IMR-90 (cell line): ENCODE data around the gene ADAMTS6. TPM values are rescaled to one million over a fixed set of nuclear protein-coding genes. Genes with fewer than 3 reads are reported as not detected.

Experiments
- ATAC-seq: fragments of 200-7000 bp; cut with Tn5 transposase; 2 replicates; pipeline ENCODE4 v1.9.1; 2020; ENCODE audit warnings: low read depth, mild to moderate bottlenecking, moderate library complexity
- BruUV-seq: library from RNA; stranded (reverse); fragments of 400-500 nt; replicated peaks from 2 replicates; lab custom pipeline; 2021; lab: Mats Ljungman, UMichigan
- CTCF ChIA-PET: fragments of 300-600 bp; formaldehyde crosslinking; extraction: SDS; loops from one replicate; lab custom pipeline; 2021; ENCODE audit warnings: antibody characterized with exemption; lab: Yijun Ruan, JAX
- POLR2A ChIA-PET: fragments of 300-600 bp; sonication (Branson Sonifier 250); formaldehyde crosslinking; loops from one replicate; lab custom pipeline; 2022; ENCODE audit warnings: antibody characterized with exemption; ENCODE audit not compliant: unreplicated experiment; lab: Charles Lee
- DNase-seq: peaks from one replicate; pipeline ENCODE4 v3.0.0; 2013
- H2AFZ ChIP-seq: replicated peaks from 2 replicates; pipeline ENCODE3; 2013; ENCODE audit warnings: low read length, mild to moderate bottlenecking; ENCODE audit not compliant: poor library complexity
- H2AK5ac ChIP-seq: 2 replicates; pipeline ENCODE4 v1.6.1; 2013; ENCODE audit warnings: low read depth, low read length, inconsistent platforms
- H2AK9ac ChIP-seq: replicated peaks from 2 replicates; pipeline ENCODE3; 2013; ENCODE audit warnings: mild to moderate bottlenecking, low read depth, low read length, moderate library complexity; ENCODE audit not compliant: poor library complexity
- H2BK120ac ChIP-seq: 2 replicates; pipeline ENCODE4 v1.6.1; 2013; ENCODE audit warnings: low read depth, low read length, inconsistent platforms
- H2BK15ac ChIP-seq: 3 replicates; pipeline ENCODE4 v1.6.1; 2013; ENCODE audit warnings: low read depth, low read length, inconsistent platforms
- H2BK20ac ChIP-seq: 2 replicates; pipeline ENCODE4 v1.6.1; 2013; ENCODE audit warnings: low read depth, mild to moderate bottlenecking, inconsistent platforms, low read length, moderate library complexity
- H2BK5ac ChIP-seq: 2 replicates; pipeline ENCODE4 v1.6.1; 2013; ENCODE audit warnings: mild to moderate bottlenecking, low read depth, low read length, inconsistent platforms; ENCODE audit not compliant: poor library complexity, severe bottlenecking
- H3K14ac ChIP-seq: replicated peaks from 2 replicates; pipeline ENCODE4 v1.6.1; 2013; ENCODE audit warnings: low read depth, low read length, inconsistent platforms
- H3K18ac ChIP-seq: 2 replicates; pipeline ENCODE4 v1.6.1; 2013; ENCODE audit warnings: low read depth, low read length, control low read depth
- H3K23ac ChIP-seq: 2 replicates; pipeline ENCODE4 v1.6.1; 2013; ENCODE audit warnings: low read depth, low read length, inconsistent platforms
- H3K27ac ChIP-seq: 2 replicates; pipeline ENCODE4 v1.5.1; 2013; ENCODE audit warnings: mild to moderate bottlenecking, control low read depth, low read length; ENCODE audit not compliant: insufficient read depth
- H3K27me3 ChIP-seq: 2 replicates; pipeline ENCODE4 v1.6.1; 2013; ENCODE audit warnings: low read length; ENCODE audit not compliant: control insufficient read depth, insufficient read depth
- H3K36me3 ChIP-seq: 2 replicates; pipeline ENCODE4 v1.6.1; 2013; ENCODE audit warnings: low read length, mixed read lengths; ENCODE audit not compliant: control insufficient read depth, insufficient read depth
- H3K4ac ChIP-seq: 2 replicates; pipeline ENCODE4 v1.6.1; 2013; ENCODE audit warnings: low read depth, low read length, inconsistent platforms
- H3K4me1 ChIP-seq: 2 replicates; pipeline ENCODE4 v1.6.1; 2013; ENCODE audit warnings: low read length, mixed read lengths; ENCODE audit not compliant: control insufficient read depth, insufficient read depth
- H3K4me2 ChIP-seq: 2 replicates; pipeline ENCODE4 v1.6.1; 2013; ENCODE audit warnings: low read depth, mild to moderate bottlenecking, control low read depth, low read length, moderate library complexity
- H3K4me3 ChIP-seq: 2 replicates; pipeline ENCODE4 v1.5.1; 2013; ENCODE audit warnings: low read depth, mild to moderate bottlenecking, control low read depth, low read length, moderate library complexity; ENCODE audit not compliant: insufficient read depth
- H3K56ac ChIP-seq: 2 replicates; pipeline ENCODE4 v1.6.1; 2013; ENCODE audit warnings: low read length, inconsistent platforms; ENCODE audit not compliant: insufficient read depth; ENCODE audit errors: extremely low read depth
- H3K79me1 ChIP-seq, 2 experiments: 2 replicates each; pipeline ENCODE4 v1.6.1; 2013; ENCODE audit warnings: low read length in 2 of 2, inconsistent platforms in 1 of 2, low read depth in 1 of 2
- H3K9ac ChIP-seq: 2 replicates; pipeline ENCODE4 v1.6.1; 2013; ENCODE audit warnings: low read depth, low read length, control low read depth
- H3K9me1 ChIP-seq: 2 replicates; pipeline ENCODE4 v1.6.1; 2013; ENCODE audit warnings: low read length, inconsistent platforms; ENCODE audit not compliant: insufficient read depth
- H3K9me3 ChIP-seq: 2 replicates; pipeline ENCODE4 v1.6.1; 2013; ENCODE audit warnings: low read length; ENCODE audit not compliant: control insufficient read depth, insufficient read depth
- H4K20me1 ChIP-seq: 2 replicates; pipeline ENCODE4 v1.6.1; 2013; ENCODE audit warnings: low read length, inconsistent platforms; ENCODE audit not compliant: insufficient read depth
- H4K5ac ChIP-seq: 2 replicates; pipeline ENCODE4 v1.6.1; 2013; ENCODE audit warnings: mild to moderate bottlenecking, low read depth, low read length, control low read depth
- H4K8ac ChIP-seq, 2 experiments: 2 replicates each; pipeline ENCODE4 v1.6.1; 2013; ENCODE audit warnings: low read depth in 2 of 2, low read length in 2 of 2, control low read depth in 1 of 2, inconsistent platforms in 1 of 2
- H4K91ac ChIP-seq: 2 replicates; pipeline ENCODE4 v1.6.1; 2013; ENCODE audit warnings: low read depth, low read length, inconsistent platforms; ENCODE audit not compliant: insufficient read depth
- BHLHE40 ChIP-seq: fragments of 150-350 bp; IDR thresholded peaks from 2 replicates; pipeline ENCODE4 v1.6.1; 2016; ENCODE audit warnings: mild to moderate bottlenecking, low read depth, low read length
- CEBPB ChIP-seq: IDR thresholded peaks from 2 replicates; pipeline ENCODE4 v1.6.1; 2012; ENCODE audit warnings: low read depth, low read length, improper control_type of control experiment
- ELK1 ChIP-seq: fragments of 150-350 bp; IDR thresholded peaks from 2 replicates; pipeline ENCODE4 v1.6.1; 2016; ENCODE audit warnings: low read depth, mild to moderate bottlenecking, low read length, moderate library complexity, borderline replicate concordance
- MAFK ChIP-seq: IDR thresholded peaks from 2 replicates; pipeline ENCODE4 v1.6.1; 2012; ENCODE audit warnings: low read depth, low read length, improper control_type of control experiment
- MAZ ChIP-seq: IDR thresholded peaks from 2 replicates; pipeline ENCODE4 v1.6.1; 2012; ENCODE audit warnings: low read depth, mild to moderate bottlenecking, low read length, improper control_type of control experiment, moderate library complexity, borderline replicate concordance
- NFE2L2 ChIP-seq: fragments of 150-350 bp; IDR thresholded peaks from 2 replicates; pipeline ENCODE4 v1.6.1; 2016; ENCODE audit warnings: low read depth, mild to moderate bottlenecking, low read length
- POLR2A ChIP-seq: IDR thresholded peaks from 2 replicates; pipeline ENCODE4 v1.6.1; 2012; ENCODE audit warnings: mild to moderate bottlenecking, low read depth, low read length
- WGBS, 2 experiments: methylation state at CpG; one replicate each; pipeline versions ENCODE4 v1.1.5 to v1.1.7; 2013; ENCODE audit warnings: missing lambda C conversion rate in 2 of 2; ENCODE audit not compliant: insufficient read length in 1 of 2; ENCODE audit errors: extremely low coverage in 2 of 2; 5-methylcytosine and 5-hydroxymethylcytosine counted together
- dilution Hi-C: fragments of 300-500 bp; cut with HindIII; formaldehyde crosslinking; loops from one replicate; pipeline ENCODE4 v1.14.3; 2018; ENCODE audit warnings: low sequenced_read_pairs; ENCODE audit not compliant: unreplicated experiment
- in situ Hi-C: fragments of 300-500 bp; cut with MboI; formaldehyde crosslinking; loops from 3 replicates; pipeline ENCODE4 v1.14.3; 2019; ENCODE audit warnings: low sequenced_read_pairs, inconsistent platforms, mixed read lengths
- intact Hi-C: fragments of 100-400 bp; cut with micrococcal nuclease; formaldehyde crosslinking; loops from 2 replicates; pipeline ENCODE4 v1.10.0; 2022
- polyA plus RNA-seq, 3 experiments: library from polyadenylated mRNA; depleted of rRNA; stranded (reverse); fragments of >200 nt; gene quantifications; 2 replicates each; pipeline ENCODE4 v1.2.3, GENCODE V29; 2012; ENCODE audit warnings: low replicate concordance in 1 of 3
- total RNA-seq: library from RNA; depleted of rRNA; stranded (reverse); fragments of >200 nt; gene quantifications from 2 replicates; pipeline ENCODE4 v1.2.3, GENCODE V29; 2012

ADAMTS6 gene
- total and polyA plus RNA-seq, 2 of the 4 experiments (the other 2 are of a cell fraction), result 23.9 to 173 TPM

DNA sequence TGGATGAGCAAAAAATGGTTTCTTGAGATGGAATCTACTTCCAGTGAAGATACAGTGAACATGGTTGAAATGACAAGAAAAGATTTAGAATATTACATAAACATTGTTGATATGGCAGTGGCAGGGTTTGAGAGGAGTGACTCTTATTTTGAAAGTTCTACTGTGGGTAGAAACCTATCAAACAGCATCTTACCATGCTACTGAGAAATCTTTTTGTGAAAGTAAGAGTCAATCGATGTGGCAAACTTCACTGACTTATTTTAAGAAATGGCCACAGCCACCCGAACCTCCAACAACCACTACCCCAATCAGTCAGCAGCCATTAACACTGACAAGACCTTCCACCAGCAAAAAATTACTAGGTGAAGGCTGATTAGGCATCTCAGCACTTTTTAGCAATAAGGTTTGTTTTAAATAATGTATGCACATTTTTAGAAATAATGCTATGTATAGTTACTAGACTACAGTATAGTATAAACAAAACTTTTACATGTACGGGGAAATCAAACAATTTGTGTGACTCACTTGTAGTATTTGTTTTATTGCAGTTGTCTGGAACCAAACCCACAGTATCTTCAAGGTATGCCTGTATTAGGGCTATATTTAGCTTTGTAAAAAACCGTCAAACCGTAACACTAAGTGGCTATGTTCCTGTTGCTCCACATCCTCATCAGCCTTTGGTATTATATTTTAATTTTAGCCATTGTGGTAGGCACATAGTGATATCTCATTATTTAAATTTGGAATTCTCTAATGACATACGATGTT, 30.6 kb upstream of the ADAMTS6 start:
- Histone ChIP-seq H2AK5ac (no peak overlapping the region; the same call in 1 of the 2 replicates), H3K4me3 (no peak overlapping the region), H2BK15ac (no peak overlapping the region), H3K9me3 (no peaks in the 10 kb centered on the region), H3K18ac (no peak overlapping the region; the same call in 1 of the 2 replicates), H2AFZ (no peak overlapping the region), H3K4me2 (peak overlapping the region; percentile 77), H3K9ac (no peak overlapping the region), H4K91ac (no peak overlapping the region), H3K4me1 (peaks cover 2% of the 10 kb centered on the region), H3K27ac (no peak overlapping the region), H4K5ac (no peak overlapping the region), H3K36me3 (no peaks in the 10 kb centered on the region), H4K8ac (no peak overlapping the region), H3K27me3 (no peaks in the 10 kb centered on the region), H2AK9ac (no peak overlapping the region), H3K56ac (no peak overlapping the region), H3K14ac (no peak overlapping the region), H2BK20ac (no peak overlapping the region), H3K9me1 (no peaks in the 10 kb centered on the region), H2BK5ac (no peak overlapping the region), H2BK120ac (no peak overlapping the region), H3K79me1 (no peaks in the 10 kb centered on the region), H3K4ac (no peak overlapping the region), H3K23ac (no peak overlapping the region), H4K20me1 (no peaks in the 10 kb centered on the region)
- POLR2A ChIA-PET, result no interaction called here
- CTCF ChIA-PET, result no interaction called here
- ATAC-seq (peak; percentile 44), DNase-seq (peak; percentile 80)
- in situ Hi-C loops (no loop called here), intact Hi-C loops (no loop called here), dilution Hi-C loops (no loop called here)
- WGBS, 2 experiments, result no CpG with 5 or more reads among the region's 6 CpGs
- TF ChIP-seq MAZ, result no peak
- no peak for TF ChIP-seq POLR2A
- TF ChIP-seq BHLHE40, result no peak
- TF ChIP-seq CEBPB, result 0 out of 2 replicates have a peak, but pooled peaks have one; percentile 13
- TF ChIP-seq ELK1, result no peak
- 0 out of 2 replicates have a peak, but pooled peaks have one; percentile 11 for TF ChIP-seq MAFK
- TF ChIP-seq NFE2L2, result no peak
- BruUV-seq, result no TSS peak
